Transverse colon (tissue), 4 donors: ENCODE data around the gene MZB1.

ENCODE experiments used
- POLR2A ChIP-seq: fragments of 450-650 bp; IDR thresholded peaks from one replicate; pipeline ENCODE4 v1.6.1; 2016; ENCODE audit warnings: antibody characterized with exemption, mild to moderate bottlenecking, moderate library complexity
- POLR2AphosphoS5 ChIP-seq, 3 donors: sonication (generic); formaldehyde crosslinking; IDR thresholded peaks; one replicate each; pipeline ENCODE4 v1.6.1; 2016; ENCODE audit warnings: antibody characterized with exemption in 3 of 3
- TF ChIP-seq, protein P1 (sequence below), 5 experiments: fragments of 200-600 bp in 3 of 5; fragments of 450-650 bp in 2 of 5; sonication (generic) in 3 of 5; IDR thresholded peaks; 1 replicate in 2 of 5; 2 replicates in 3 of 5; pipeline ENCODE4 v1.5.1; 2016 to 2017; ENCODE audit warnings: antibody characterized with exemption in 5 of 5, inconsistent platforms in 3 of 5, mild to moderate bottlenecking in 2 of 5, moderate library complexity in 1 of 5

DNA sequence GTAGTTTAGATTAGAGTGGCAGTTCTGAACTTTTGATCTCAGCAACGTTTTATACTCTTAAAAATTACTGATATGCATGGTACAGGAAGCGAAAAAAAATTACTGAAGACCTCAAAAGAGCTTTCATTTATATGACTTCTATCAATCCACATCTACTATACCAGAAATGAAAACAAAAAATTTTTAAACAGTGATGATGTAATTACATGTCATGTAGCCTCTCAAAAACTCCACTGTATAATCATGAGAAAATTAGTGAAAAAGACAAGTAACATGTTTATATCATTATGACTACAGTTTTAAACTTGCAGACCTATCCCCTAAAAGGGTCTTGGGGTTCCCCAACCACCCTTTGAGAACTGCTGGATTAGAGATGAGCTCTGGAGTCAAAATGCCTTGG is 40.3 kb upstream of the MZB1 start:
- TF ChIP-seq, protein P1, sequence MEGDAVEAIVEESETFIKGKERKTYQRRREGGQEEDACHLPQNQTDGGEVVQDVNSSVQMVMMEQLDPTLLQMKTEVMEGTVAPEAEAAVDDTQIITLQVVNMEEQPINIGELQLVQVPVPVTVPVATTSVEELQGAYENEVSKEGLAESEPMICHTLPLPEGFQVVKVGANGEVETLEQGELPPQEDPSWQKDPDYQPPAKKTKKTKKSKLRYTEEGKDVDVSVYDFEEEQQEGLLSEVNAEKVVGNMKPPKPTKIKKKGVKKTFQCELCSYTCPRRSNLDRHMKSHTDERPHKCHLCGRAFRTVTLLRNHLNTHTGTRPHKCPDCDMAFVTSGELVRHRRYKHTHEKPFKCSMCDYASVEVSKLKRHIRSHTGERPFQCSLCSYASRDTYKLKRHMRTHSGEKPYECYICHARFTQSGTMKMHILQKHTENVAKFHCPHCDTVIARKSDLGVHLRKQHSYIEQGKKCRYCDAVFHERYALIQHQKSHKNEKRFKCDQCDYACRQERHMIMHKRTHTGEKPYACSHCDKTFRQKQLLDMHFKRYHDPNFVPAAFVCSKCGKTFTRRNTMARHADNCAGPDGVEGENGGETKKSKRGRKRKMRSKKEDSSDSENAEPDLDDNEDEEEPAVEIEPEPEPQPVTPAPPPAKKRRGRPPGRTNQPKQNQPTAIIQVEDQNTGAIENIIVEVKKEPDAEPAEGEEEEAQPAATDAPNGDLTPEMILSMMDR (IDR thresholded peaks at IDR 0.05), result no peak
- TF ChIP-seq POLR2A, result no peak
- TF ChIP-seq POLR2AphosphoS5 (IDR thresholded peaks at IDR 0.05), result no peak
